ENCODE measurements around the gene SP8.
"Not testable (repeated sequence)": the region's sequence is repeated elsewhere in the genome, so short reads cannot be mapped to it uniquely, and the experiment has no call there.

SP8 gene

GRCh38 chr7:20786779-20787659 lies at the start of gene SP8:
SP8 (minus strand) TSS chr7:20786886; CDS start chr7:20786798, 88 bp downstream.
- Histone ChIP-seq H3K27me3 (ENCODE audit: control insufficient read depth, insufficient read depth, low read length) (peaks cover 69% of the 10 kb centered on the region), H3K4me3 (ENCODE audit: low read depth, low read length) (peak within 1 kb of the TSS; percentile 88), H3K4me1 (ENCODE audit: control insufficient read depth, insufficient read depth, low read length) (peaks cover 27% of the 10 kb centered on the region), H3K9ac (ENCODE audit: low read depth, low read length) (no peak within 1 kb of the TSS), H3K9me3 (ENCODE audit: control insufficient read depth, insufficient read depth, low read length) (no peaks in the 10 kb centered on the region), H3K36me3 (ENCODE audit: control insufficient read depth, insufficient read depth, low read length) (no peaks in the 10 kb centered on the region)

DNA sequence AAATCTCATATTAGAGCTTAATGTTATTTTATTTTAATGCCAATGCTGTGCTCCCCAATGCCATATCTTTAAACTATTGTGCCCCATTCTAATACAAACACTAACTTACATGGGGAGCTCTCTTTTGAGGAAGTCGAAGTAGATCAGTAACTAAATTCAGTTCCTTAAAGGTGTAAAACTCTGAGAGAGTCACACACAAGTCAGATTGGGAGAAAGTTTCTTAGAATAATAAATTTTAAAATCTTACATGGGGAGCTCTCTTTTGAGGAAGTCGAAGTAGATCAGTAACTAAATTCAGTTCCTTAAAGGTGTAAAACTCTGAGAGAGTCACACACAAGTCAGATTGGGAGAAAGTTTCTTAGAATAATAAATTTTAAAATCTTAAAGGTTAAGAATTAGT lies 49.7 kb upstream of the SP8 start:
- not testable (repeated sequence) for H3K27me3 ChIP-seq (ENCODE audit: control insufficient read depth, insufficient read depth, low read length); H3K4me1 ChIP-seq (ENCODE audit: control insufficient read depth, insufficient read depth, low read length); H3K9me3 ChIP-seq (ENCODE audit: control insufficient read depth, insufficient read depth, low read length); H3K9ac ChIP-seq (ENCODE audit: low read depth, low read length); H3K36me3 ChIP-seq (ENCODE audit: control insufficient read depth, insufficient read depth, low read length); H3K4me3 ChIP-seq (ENCODE audit: low read depth, low read length)

- Histone ChIP-seq H3K27me3 (ENCODE audit: control insufficient read depth, insufficient read depth, low read length) (no peaks in the 10 kb centered on the region), H3K9ac (ENCODE audit: low read depth, low read length) (no peak overlapping the region), H3K36me3 (ENCODE audit: control insufficient read depth, insufficient read depth, low read length) (no peaks in the 10 kb centered on the region), H3K4me3 (ENCODE audit: low read depth, low read length) (peak overlapping the region; percentile 45), H3K4me1 (ENCODE audit: control insufficient read depth, insufficient read depth, low read length) (peaks cover 6% of the 10 kb centered on the region), H3K9me3 (ENCODE audit: control insufficient read depth, insufficient read depth, low read length) (no peaks in the 10 kb centered on the region)
Measured at GRCh38 chr7:20835111-20835750, 48.5 kb upstream of the SP8 start.

- H3K9me3 ChIP-seq (ENCODE audit: control insufficient read depth, insufficient read depth, low read length) = no peaks in the 10 kb centered on the region
- H3K27me3 ChIP-seq (ENCODE audit: control insufficient read depth, insufficient read depth, low read length) = no peaks in the 10 kb centered on the region
- peaks cover 6% of the 10 kb centered on the region for H3K4me1 ChIP-seq (ENCODE audit: control insufficient read depth, insufficient read depth, low read length)
- no peak overlapping the region for H3K9ac ChIP-seq (ENCODE audit: low read depth, low read length)
- H3K4me3 ChIP-seq (ENCODE audit: low read depth, low read length) = peak overlapping the region; percentile 45
- H3K36me3 ChIP-seq (ENCODE audit: control insufficient read depth, insufficient read depth, low read length) = no peaks in the 10 kb centered on the region
Measured at GRCh38 chr7:20834656-20835055, 48.0 kb upstream of the SP8 start.

GRCh38 chr7:20831956-20832355 lies 45.3 kb upstream of the SP8 start:
- no peak overlapping the region for H3K9ac ChIP-seq (ENCODE audit: low read depth, low read length)
- H3K4me3 ChIP-seq (ENCODE audit: low read depth, low read length) = no peak overlapping the region
- no peaks in the 10 kb centered on the region for H3K36me3 ChIP-seq (ENCODE audit: control insufficient read depth, insufficient read depth, low read length)
- no peaks in the 10 kb centered on the region for H3K9me3 ChIP-seq (ENCODE audit: control insufficient read depth, insufficient read depth, low read length)
- H3K4me1 ChIP-seq (ENCODE audit: control insufficient read depth, insufficient read depth, low read length) = peaks cover 6% of the 10 kb centered on the region
- H3K27me3 ChIP-seq (ENCODE audit: control insufficient read depth, insufficient read depth, low read length) = no peaks in the 10 kb centered on the region

DNA sequence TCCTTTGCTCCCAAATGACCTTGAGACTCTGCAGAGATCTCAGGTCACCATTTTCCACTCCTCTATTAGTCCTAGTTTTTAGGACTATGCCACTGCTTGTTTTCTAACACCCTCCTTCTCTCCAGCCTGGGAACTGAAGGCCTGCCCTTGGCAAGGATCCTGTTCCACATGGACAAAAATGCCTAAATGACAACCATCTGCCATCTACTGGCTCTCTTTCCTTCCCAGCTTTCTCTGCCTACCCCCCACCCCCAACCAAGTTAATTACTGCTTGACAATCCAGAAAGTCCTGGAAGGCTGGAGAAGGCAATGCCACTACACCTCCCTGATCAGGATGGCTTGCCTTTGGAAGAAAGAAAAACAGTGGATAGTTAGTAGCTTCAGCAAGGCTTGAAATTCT lies 44.8 kb upstream of the SP8 start:
- H3K9ac ChIP-seq (ENCODE audit: low read depth, low read length) = no peak overlapping the region
- peaks cover 11% of the 10 kb centered on the region for H3K4me1 ChIP-seq (ENCODE audit: control insufficient read depth, insufficient read depth, low read length)
- no peaks in the 10 kb centered on the region for H3K36me3 ChIP-seq (ENCODE audit: control insufficient read depth, insufficient read depth, low read length)
- no peaks in the 10 kb centered on the region for H3K9me3 ChIP-seq (ENCODE audit: control insufficient read depth, insufficient read depth, low read length)
- no peak overlapping the region for H3K4me3 ChIP-seq (ENCODE audit: low read depth, low read length)
- no peaks in the 10 kb centered on the region for H3K27me3 ChIP-seq (ENCODE audit: control insufficient read depth, insufficient read depth, low read length)

DNA sequence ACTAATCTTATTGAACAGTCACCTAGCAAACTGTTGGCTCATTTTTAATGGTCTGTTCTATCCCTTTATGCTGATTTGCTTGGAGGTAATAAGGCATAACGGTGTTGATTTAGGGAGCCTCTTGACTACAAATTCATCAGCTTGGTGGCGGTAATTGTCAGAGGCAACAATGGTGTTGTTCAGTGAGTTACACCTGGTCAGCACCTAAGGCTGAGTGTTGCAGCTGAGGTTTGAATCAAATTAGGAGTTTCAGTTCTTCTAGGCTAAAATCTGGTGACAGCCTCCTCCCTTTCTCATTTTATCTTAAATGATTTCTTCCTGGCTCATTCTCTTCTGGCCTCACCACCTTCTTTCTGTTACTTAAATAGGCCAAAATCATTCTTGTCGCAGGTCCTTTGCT lies 42.3 kb upstream of the SP8 start:
- no peak overlapping the region for H3K9ac ChIP-seq (ENCODE audit: low read depth, low read length)
- H3K9me3 ChIP-seq (ENCODE audit: control insufficient read depth, insufficient read depth, low read length) = no peaks in the 10 kb centered on the region
- H3K27me3 ChIP-seq (ENCODE audit: control insufficient read depth, insufficient read depth, low read length) = no peaks in the 10 kb centered on the region
- no peaks in the 10 kb centered on the region for H3K36me3 ChIP-seq (ENCODE audit: control insufficient read depth, insufficient read depth, low read length)
- H3K4me1 ChIP-seq (ENCODE audit: control insufficient read depth, insufficient read depth, low read length) = peaks cover 19% of the 10 kb centered on the region
- no peak overlapping the region for H3K4me3 ChIP-seq (ENCODE audit: low read depth, low read length)

DNA sequence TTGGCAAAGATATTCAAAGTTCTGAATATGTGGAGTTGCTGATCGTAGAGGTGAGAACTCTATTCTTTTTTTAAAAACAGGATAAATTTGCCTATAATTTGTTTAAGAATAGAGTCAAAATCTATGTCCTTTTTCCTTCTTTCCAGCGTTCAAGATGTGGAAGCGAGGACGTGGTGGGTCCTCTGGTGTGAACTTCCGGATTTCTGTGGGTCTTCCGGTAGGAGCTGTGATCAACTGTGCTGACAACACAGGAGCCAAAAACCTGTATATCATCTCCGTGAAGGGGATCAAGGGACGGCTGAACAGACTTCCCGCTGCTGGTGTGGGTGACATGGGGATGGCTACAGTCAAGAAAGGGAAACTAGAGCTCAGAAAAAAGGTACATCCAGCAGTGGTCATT lies 40.5 kb upstream of the SP8 start:
- no peak overlapping the region for H3K4me3 ChIP-seq (ENCODE audit: low read depth, low read length)
- no peak overlapping the region for H3K9ac ChIP-seq (ENCODE audit: low read depth, low read length)
- no peaks in the 10 kb centered on the region for H3K9me3 ChIP-seq (ENCODE audit: control insufficient read depth, insufficient read depth, low read length)
- H3K27me3 ChIP-seq (ENCODE audit: control insufficient read depth, insufficient read depth, low read length) = no peaks in the 10 kb centered on the region
- H3K4me1 ChIP-seq (ENCODE audit: control insufficient read depth, insufficient read depth, low read length) = peaks cover 19% of the 10 kb centered on the region
- no peaks in the 10 kb centered on the region for H3K36me3 ChIP-seq (ENCODE audit: control insufficient read depth, insufficient read depth, low read length)

DNA sequence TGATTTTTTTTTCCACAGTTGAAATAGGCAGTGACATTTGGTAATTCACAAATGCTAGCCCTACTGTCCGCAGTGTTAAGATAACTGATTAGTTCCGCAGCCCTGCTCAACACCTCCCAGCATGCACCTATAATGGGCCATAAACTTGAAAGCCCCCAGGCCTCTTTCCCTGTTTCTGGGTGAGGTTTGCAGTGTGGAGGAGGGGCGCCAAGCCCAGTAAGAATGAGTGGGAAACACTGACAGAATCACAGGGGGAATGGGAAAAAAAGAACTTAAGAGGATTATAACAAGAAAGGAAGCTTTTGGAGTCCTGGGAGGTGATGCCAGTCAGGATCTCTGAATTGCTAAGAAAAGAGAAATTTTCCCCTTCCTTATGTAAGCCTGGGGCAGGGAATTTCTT lies 39.6 kb upstream of the SP8 start:
- Histone ChIP-seq H3K9ac (ENCODE audit: low read depth, low read length) (no peak overlapping the region), H3K9me3 (ENCODE audit: control insufficient read depth, insufficient read depth, low read length) (no peaks in the 10 kb centered on the region), H3K27me3 (ENCODE audit: control insufficient read depth, insufficient read depth, low read length) (no peaks in the 10 kb centered on the region), H3K4me1 (ENCODE audit: control insufficient read depth, insufficient read depth, low read length) (peaks cover 13% of the 10 kb centered on the region), H3K4me3 (ENCODE audit: low read depth, low read length) (no peak overlapping the region), H3K36me3 (ENCODE audit: control insufficient read depth, insufficient read depth, low read length) (no peaks in the 10 kb centered on the region)

DNA sequence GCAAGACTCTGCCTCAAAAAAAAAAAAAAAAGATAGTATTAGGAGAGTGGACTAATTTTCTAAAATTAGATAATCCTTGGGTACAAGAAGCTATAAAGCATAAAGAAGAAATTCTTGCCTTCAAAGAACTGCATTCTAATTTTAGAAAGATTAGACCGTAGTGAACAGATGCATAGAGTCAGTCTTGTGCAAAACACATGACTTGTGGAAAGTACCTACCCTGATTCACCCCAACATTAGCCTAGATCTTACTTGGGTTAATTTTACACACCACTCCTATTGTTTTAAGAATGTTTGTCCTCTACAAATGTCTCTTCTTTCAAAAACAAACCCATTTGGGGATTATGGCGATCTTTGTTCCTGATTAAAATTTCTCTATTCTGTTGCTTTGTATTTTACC lies 38.9 kb upstream of the SP8 start:
- peaks cover 13% of the 10 kb centered on the region for H3K4me1 ChIP-seq (ENCODE audit: control insufficient read depth, insufficient read depth, low read length)

DNA sequence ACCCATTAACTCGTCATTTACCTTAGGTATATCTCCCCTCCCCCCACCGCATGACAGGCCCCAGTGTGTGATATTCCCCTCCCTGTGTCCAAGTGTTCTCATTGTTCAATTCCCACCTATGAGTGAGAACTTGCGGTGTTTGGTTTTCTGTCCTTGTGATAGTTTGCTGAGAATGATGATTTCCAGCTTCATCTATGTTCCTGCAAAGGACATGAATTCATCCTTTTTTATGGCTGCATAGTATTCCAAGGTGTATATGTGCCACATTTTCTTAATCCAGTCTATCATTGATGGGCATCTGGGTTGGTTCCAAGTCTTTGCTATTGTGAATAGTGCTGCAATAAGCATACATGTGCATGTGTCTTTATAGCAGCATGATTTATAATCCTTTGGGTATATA lies 34.7 kb upstream of the SP8 start:
- H3K27me3 ChIP-seq (ENCODE audit: control insufficient read depth, insufficient read depth, low read length); H3K9ac ChIP-seq (ENCODE audit: low read depth, low read length); H3K36me3 ChIP-seq (ENCODE audit: control insufficient read depth, insufficient read depth, low read length): not testable (repeated sequence)

More for the DNA sequence above, 38.9 kb upstream of the SP8 start:
- Histone ChIP-seq H3K4me3 (ENCODE audit: low read depth, low read length) (no peak overlapping the region), H3K9ac (ENCODE audit: low read depth, low read length) (no peak overlapping the region), H3K27me3 (ENCODE audit: control insufficient read depth, insufficient read depth, low read length) (no peaks in the 10 kb centered on the region), H3K9me3 (ENCODE audit: control insufficient read depth, insufficient read depth, low read length) (no peaks in the 10 kb centered on the region), H3K36me3 (ENCODE audit: control insufficient read depth, insufficient read depth, low read length) (no peaks in the 10 kb centered on the region)

DNA sequence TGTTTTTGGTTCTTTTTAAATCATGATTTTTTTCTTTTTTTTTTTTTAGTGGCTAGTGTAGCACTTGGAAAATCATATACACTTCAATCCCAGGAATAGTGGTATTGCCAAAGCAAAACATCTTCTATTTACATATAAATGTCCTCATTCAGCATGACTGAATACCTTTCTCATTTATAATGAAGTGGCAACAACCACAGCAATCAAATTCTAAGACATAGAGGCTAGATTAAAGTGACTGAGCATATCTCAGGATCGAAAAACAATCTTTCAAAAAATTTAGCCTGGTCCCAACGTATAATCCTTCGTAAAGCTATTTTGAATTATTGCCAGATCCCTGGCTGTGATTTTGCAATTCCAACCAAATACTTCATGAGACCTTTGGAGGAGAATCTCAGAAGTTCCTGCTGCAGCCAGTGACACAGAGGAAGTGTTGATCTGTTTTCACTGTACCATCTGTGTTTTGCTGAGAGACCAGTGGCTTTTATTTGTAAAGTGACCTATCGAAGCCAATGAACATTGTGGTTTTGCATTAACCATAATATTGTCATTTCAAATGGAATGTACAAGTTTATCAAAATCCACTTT lies 29.8 kb upstream of the SP8 start:
- Histone ChIP-seq H3K9ac (ENCODE audit: low read depth, low read length) (no peak overlapping the region), H3K4me1 (ENCODE audit: control insufficient read depth, insufficient read depth, low read length) (peaks cover 13% of the 10 kb centered on the region), H3K27me3 (ENCODE audit: control insufficient read depth, insufficient read depth, low read length) (peaks cover 3% of the 10 kb centered on the region), H3K4me3 (ENCODE audit: low read depth, low read length) (no peak overlapping the region), H3K36me3 (ENCODE audit: control insufficient read depth, insufficient read depth, low read length) (no peaks in the 10 kb centered on the region), H3K9me3 (ENCODE audit: control insufficient read depth, insufficient read depth, low read length) (no peaks in the 10 kb centered on the region)

More for the DNA sequence above, 34.7 kb upstream of the SP8 start:
- not testable (repeated sequence) for H3K4me3 ChIP-seq (ENCODE audit: low read depth, low read length); H3K9me3 ChIP-seq (ENCODE audit: control insufficient read depth, insufficient read depth, low read length)
- H3K4me1 ChIP-seq (ENCODE audit: control insufficient read depth, insufficient read depth, low read length) = peaks cover 16% of the 10 kb centered on the region

Measured in iPS-15b (cell line).